ENCODE results near the gene FRMD4B. TPM values are rescaled to one million over a fixed set of nuclear protein-coding genes. Genes with fewer than 3 reads are reported as not detected.

The FRMD4B gene
- polyA plus RNA-seq, 1 experiment: 0.09 TPM

- ChIA-PET CTCF (interaction anchor here (0.9 to 11.0 kb wide), 4 partner anchors 8 to 277 kb away, joined by 3 to 225 read pairs (median 20); no protein-coding TSS in a partner anchor), POLR2A (no interaction called here)
- no peak for DNase-seq (ENCODE audit: low read depth)
- no peak for TF ChIP-seq CTCF (IDR thresholded peaks at IDR 0.05; ENCODE audit: insufficient read depth, low read depth, low read length)
- Histone ChIP-seq H3K27me3 (ENCODE audit: control insufficient read depth, insufficient read depth, low read length) (no peaks in the 10 kb centered on the region), H3K36me3 (ENCODE audit: control insufficient read depth, insufficient read depth, low read length) (no peaks in the 10 kb centered on the region), H3K4me3 (ENCODE audit: low read depth, low read length) (no peak overlapping the region)
These were observed 221.6 kb downstream of the FRMD4B start for GRCh38 chr3:69164296-69164695.

- no peaks in the 10 kb centered on the region for H3K27me3 ChIP-seq (ENCODE audit: control insufficient read depth, insufficient read depth, low read length)
- TF ChIP-seq CTCF (IDR thresholded peaks at IDR 0.05; ENCODE audit: insufficient read depth, low read depth, low read length): no peak
- H3K36me3 ChIP-seq (ENCODE audit: control insufficient read depth, insufficient read depth, low read length): no peaks in the 10 kb centered on the region
- H3K4me3 ChIP-seq (ENCODE audit: low read depth, low read length): no peak overlapping the region
- ChIA-PET CTCF (interaction anchor here (0.6 to 11.0 kb wide), 37 partner anchors 9 to 657 kb away, joined by 3 to 225 read pairs (median 5); partner anchors contain the start of gene LMOD3), POLR2A (no interaction called here)
- DNase-seq (ENCODE audit: low read depth): no peak
These were observed 223.4 kb downstream of the FRMD4B start for GRCh38 chr3:69162308-69162980.

DNA sequence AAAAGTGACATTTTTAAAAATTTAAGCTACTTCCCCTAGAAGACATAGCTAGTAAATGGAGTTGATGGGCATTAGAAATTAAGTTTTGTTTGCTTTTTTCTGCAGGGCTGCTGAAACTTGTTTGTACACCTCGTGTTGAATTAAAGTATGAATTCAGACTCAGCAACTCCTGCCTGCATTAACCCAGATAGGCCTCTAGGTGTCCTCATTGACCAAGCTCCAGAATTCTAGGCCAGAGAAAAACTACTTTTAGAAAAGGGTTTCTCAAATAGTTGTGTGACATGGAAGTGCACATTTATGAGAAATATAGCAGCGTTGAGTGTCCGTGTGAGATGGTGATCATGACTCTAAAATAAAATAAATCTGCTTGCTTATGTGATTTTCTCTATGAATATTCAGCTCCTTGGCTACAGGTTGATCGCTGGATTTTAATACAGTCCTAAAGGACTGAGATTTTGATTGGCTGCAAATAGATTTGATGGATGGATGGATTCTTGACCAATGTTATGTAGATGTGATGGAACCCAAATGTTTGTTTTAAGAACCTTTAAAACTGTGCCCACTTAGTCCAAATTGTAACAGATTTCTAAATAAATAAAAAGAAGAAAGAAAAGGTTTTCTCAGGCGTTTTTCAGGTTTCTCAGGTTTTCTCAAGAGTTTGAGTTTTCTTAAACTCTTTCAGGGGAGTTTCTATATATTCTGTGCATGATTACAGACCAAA lies 224.1 kb downstream of the FRMD4B start:
- POLR2A ChIA-PET: no interaction called here
- peak; percentile 90 for TF ChIP-seq CTCF (IDR thresholded peaks at IDR 0.05; ENCODE audit: insufficient read depth, low read depth, low read length)
- Histone ChIP-seq H3K27me3 (ENCODE audit: control insufficient read depth, insufficient read depth, low read length) (no peaks in the 10 kb centered on the region), H3K4me3 (ENCODE audit: low read depth, low read length) (no peak overlapping the region), H3K36me3 (ENCODE audit: control insufficient read depth, insufficient read depth, low read length) (no peaks in the 10 kb centered on the region)
- CTCF ChIA-PET: interaction anchor here (0.7 to 11.0 kb wide), 52 partner anchors 8 to 703 kb away, joined by 3 to 225 read pairs (median 4); no protein-coding TSS in a partner anchor
- DNase-seq (ENCODE audit: low read depth): no peak

DNA sequence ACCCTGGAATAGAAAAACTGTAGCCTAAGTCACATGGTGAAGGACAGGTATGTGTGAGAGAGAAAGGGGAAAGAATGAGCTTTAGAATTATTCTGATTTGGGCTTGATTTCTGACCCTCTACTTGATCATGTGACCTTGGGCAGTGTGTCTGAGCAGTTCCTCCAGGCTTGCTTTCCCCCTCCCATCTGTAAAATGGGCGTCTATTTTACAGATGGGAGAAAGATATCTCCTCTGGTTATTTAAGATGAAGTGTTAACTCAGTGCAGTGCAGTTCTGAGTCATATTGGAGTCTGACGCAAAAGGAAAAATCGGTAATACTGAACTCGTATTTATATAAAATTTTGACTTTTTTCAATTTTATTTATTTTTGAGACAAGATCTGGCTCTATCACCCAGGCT lies 225.4 kb downstream of the FRMD4B start:
- POLR2A ChIA-PET: no interaction called here
- no peaks in the 10 kb centered on the region for H3K36me3 ChIP-seq (ENCODE audit: control insufficient read depth, insufficient read depth, low read length)
- TF ChIP-seq CTCF (IDR thresholded peaks at IDR 0.05; ENCODE audit: insufficient read depth, low read depth, low read length): no peak
- no peak overlapping the region for H3K4me3 ChIP-seq (ENCODE audit: low read depth, low read length)
- no peak for DNase-seq (ENCODE audit: low read depth)
- H3K27me3 ChIP-seq (ENCODE audit: control insufficient read depth, insufficient read depth, low read length): no peaks in the 10 kb centered on the region
- CTCF ChIA-PET: interaction anchor here (1.0 to 11.0 kb wide), 17 partner anchors 10 to 788 kb away, joined by 3 to 225 read pairs (median 14); no protein-coding TSS in a partner anchor

GRCh38 chr3:69160107-69160506 lies 225.8 kb downstream of the FRMD4B start:
- ChIA-PET POLR2A (no interaction called here), CTCF (interaction anchor here (1.0 to 11.0 kb wide), 11 partner anchors 11 to 788 kb away, joined by 3 to 225 read pairs (median 18); no protein-coding TSS in a partner anchor)
- DNase-seq (ENCODE audit: low read depth): no peak
- Histone ChIP-seq H3K36me3 (ENCODE audit: control insufficient read depth, insufficient read depth, low read length) (no peaks in the 10 kb centered on the region), H3K27me3 (ENCODE audit: control insufficient read depth, insufficient read depth, low read length) (no peaks in the 10 kb centered on the region), H3K4me3 (ENCODE audit: low read depth, low read length) (no peak overlapping the region)
- no peak for TF ChIP-seq CTCF (IDR thresholded peaks at IDR 0.05; ENCODE audit: insufficient read depth, low read depth, low read length)

Measured in BJ (cell line).